Measurements from ENCODE around the gene ARHGAP27. TPM values are rescaled to one million over a fixed set of nuclear protein-coding genes. Genes with fewer than 3 reads are reported as not detected.

ARHGAP27 gene
- total RNA-seq, 4 donors from 2014 or later: 11.2 to 15.0 (median 12.9) TPM

GRCh38 chr17:45357364-45357997 is 75.2 kb downstream of the ARHGAP27 start:
- Histone ChIP-seq H3K4me1 (no peaks in the 10 kb centered on the region), H3K36me3 (no peaks in the 10 kb centered on the region), H3K27ac (replicated peaks in 1 of 4) (no peak overlapping the region), H3K4me3 (no peak overlapping the region), H3K27me3 (no peaks in the 10 kb centered on the region), H3K9me3 (no peaks in the 10 kb centered on the region)
- WGBS: 90% methylated on average over 5 of the region's 5 CpGs
- intact Hi-C loops (cut with DNase I): no loop called here
- DNase-seq (ENCODE audit: extremely low spot score): no peak
- TF ChIP-seq EP300 (IDR thresholded peaks at IDR 0.05) (no peak), POLR2AphosphoS5 (IDR thresholded peaks at IDR 0.05) (no peak), POLR2A (IDR thresholded peaks at IDR 0.05; ENCODE audit: low read depth) (no peak), CTCF (IDR thresholded peaks at IDR 0.05) (no peak)

GRCh38 chr17:45355087-45355486 is 77.6 kb downstream of the ARHGAP27 start:
- no peaks in the 10 kb centered on the region for H3K4me1 ChIP-seq
- no peaks in the 10 kb centered on the region for H3K9me3 ChIP-seq
- H3K27ac ChIP-seq (replicated peaks in 1 of 4): no peak overlapping the region
- TF ChIP-seq EP300 (IDR thresholded peaks at IDR 0.05) (no peak), POLR2AphosphoS5 (IDR thresholded peaks at IDR 0.05) (no peak)
- H3K36me3 ChIP-seq: no peaks in the 10 kb centered on the region
- no peak for DNase-seq (ENCODE audit: extremely low spot score)
- WGBS: 62% methylated on average over 2 of the region's 2 CpGs
- intact Hi-C loops (cut with DNase I): no loop called here
- H3K4me3 ChIP-seq: no peak overlapping the region
- H3K27me3 ChIP-seq: no peaks in the 10 kb centered on the region

GRCh38 chr17:45353043-45353442 is 79.6 kb downstream of the ARHGAP27 start:
- H3K27ac ChIP-seq (replicated peaks in 1 of 4): no peak overlapping the region
- no peaks in the 10 kb centered on the region for H3K4me1 ChIP-seq
- no peak overlapping the region for H3K4me3 ChIP-seq
- no peak for TF ChIP-seq EP300 (IDR thresholded peaks at IDR 0.05)
- no peak for TF ChIP-seq POLR2AphosphoS5 (IDR thresholded peaks at IDR 0.05)
- TF ChIP-seq CTCF (IDR thresholded peaks at IDR 0.05): no peak
- TF ChIP-seq POLR2A (IDR thresholded peaks at IDR 0.05; ENCODE audit: low read depth): no peak
- no peak for DNase-seq (ENCODE audit: extremely low spot score)
- no peaks in the 10 kb centered on the region for H3K36me3 ChIP-seq
- no peaks in the 10 kb centered on the region for H3K9me3 ChIP-seq
- intact Hi-C loops (cut with DNase I): no loop called here
- no peaks in the 10 kb centered on the region for H3K27me3 ChIP-seq
- WGBS: 88% methylated on average over 4 of the region's 4 CpGs

GRCh38 chr17:45351831-45352230 is 80.8 kb downstream of the ARHGAP27 start:
- WGBS: 92% methylated on average over 2 of the region's 2 CpGs
- Histone ChIP-seq H3K4me3 (no peak overlapping the region), H3K9me3 (no peaks in the 10 kb centered on the region), H3K27me3 (no peaks in the 10 kb centered on the region), H3K36me3 (no peaks in the 10 kb centered on the region), H3K4me1 (peaks cover 0 to 4% (median under 1%) of the 10 kb centered on the region in 4 donors), H3K27ac (replicated peaks in 1 of 4) (no peak overlapping the region)
- TF ChIP-seq EP300 (IDR thresholded peaks at IDR 0.05): no peak
- TF ChIP-seq POLR2AphosphoS5 (IDR thresholded peaks at IDR 0.05): no peak
- no peak for TF ChIP-seq POLR2A (IDR thresholded peaks at IDR 0.05; ENCODE audit: low read depth)
- no peak for TF ChIP-seq CTCF (IDR thresholded peaks at IDR 0.05)
- no peak for DNase-seq (ENCODE audit: extremely low spot score)
- intact Hi-C loops (cut with DNase I): no loop called here

GRCh38 chr17:45347444-45347843 is 85.2 kb downstream of the ARHGAP27 start:
- Histone ChIP-seq H3K4me1 (peaks cover 13 to 16% (median 15%) of the 10 kb centered on the region in 4 donors), H3K4me3 (no peak overlapping the region), H3K27ac (replicated peaks in 1 of 4) (no peak overlapping the region), H3K36me3 (no peaks in the 10 kb centered on the region), H3K27me3 (no peaks in the 10 kb centered on the region), H3K9me3 (no peaks in the 10 kb centered on the region)
- WGBS: 71% methylated on average over 6 of the region's 6 CpGs
- intact Hi-C loops (cut with DNase I): no loop called here
- TF ChIP-seq POLR2AphosphoS5 (IDR thresholded peaks at IDR 0.05): no peak
- no peak for TF ChIP-seq POLR2A (IDR thresholded peaks at IDR 0.05; ENCODE audit: low read depth)
- no peak for TF ChIP-seq CTCF (IDR thresholded peaks at IDR 0.05)
- TF ChIP-seq EP300 (IDR thresholded peaks at IDR 0.05): no peak
- no peak for DNase-seq (ENCODE audit: extremely low spot score)

All from esophagus muscularis mucosa (tissue), 4 donors.